NCI-H1436 treated with DMSO at 0.1 percent for 48 hours (cell line): ENCODE results near the gene CEACAM16.
"Not testable (repeated sequence)": the region's sequence is repeated elsewhere in the genome, so short reads cannot be mapped to it uniquely, and the experiment has no call there.

Experiments
- DNase-seq: peaks from one replicate; lab custom pipeline; 2025; lab: John Stamatoyannopoulos, UW

CEACAM16 gene

DNA sequence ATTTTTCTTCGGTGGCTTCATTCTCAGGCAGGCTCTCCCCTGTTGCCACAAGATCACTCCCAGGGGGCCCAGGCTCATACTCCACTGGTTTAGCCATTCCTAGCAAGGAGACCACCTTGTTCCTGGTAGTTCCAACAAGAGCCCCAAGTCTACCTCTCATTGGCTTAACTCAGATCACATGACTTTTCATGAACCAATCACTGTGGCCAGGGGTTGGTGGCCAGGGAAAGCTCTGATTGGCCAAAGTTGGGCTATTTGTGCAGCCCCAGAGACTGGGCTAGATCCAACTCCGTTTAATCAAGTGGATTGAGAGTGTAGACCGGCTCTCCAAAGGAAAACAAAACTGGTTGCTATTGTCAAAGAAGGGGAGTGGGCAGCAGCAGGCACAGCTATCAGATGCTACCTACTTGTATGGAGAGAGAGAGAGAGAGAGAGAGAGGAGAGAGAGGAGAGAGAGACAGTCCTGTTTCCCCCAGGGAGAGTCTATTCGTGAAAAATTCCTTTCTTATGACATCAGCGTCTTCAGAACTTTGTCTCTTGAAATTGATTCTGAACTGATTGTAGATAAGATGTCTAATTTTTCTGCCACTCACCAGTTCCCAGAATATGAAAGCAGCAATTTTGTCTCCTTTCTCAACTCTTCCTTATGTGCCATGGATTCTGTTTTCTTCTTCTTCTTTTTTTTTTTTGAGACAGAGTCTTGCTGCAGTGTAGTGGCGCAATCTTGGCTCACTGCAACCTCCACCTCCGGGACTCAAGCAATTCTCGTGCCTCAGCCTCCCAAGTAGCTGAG lies 21.7 kb upstream of the CEACAM16 start:
- no peak for DNase-seq

DNA sequence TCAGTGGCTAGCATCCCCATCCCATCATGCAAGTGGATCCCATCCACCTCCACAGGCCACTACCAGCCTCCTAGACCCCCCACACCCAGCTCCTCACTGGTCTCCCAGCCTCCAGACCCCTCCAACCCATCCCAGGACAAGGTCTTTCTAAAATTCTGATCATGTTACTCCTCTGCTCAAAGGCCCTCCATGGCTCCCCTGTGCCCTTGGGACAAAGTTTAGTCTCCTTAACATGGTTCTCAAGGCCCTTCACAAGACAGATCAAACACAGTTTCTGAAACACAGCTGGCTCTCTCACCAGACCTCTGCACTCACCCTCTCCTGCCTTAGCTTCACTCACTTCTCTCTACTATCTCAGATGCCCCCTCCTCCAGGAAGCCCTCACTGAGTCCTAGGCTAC lies 18.4 kb upstream of the CEACAM16 start:
- DNase-seq, result no peak

DNA sequence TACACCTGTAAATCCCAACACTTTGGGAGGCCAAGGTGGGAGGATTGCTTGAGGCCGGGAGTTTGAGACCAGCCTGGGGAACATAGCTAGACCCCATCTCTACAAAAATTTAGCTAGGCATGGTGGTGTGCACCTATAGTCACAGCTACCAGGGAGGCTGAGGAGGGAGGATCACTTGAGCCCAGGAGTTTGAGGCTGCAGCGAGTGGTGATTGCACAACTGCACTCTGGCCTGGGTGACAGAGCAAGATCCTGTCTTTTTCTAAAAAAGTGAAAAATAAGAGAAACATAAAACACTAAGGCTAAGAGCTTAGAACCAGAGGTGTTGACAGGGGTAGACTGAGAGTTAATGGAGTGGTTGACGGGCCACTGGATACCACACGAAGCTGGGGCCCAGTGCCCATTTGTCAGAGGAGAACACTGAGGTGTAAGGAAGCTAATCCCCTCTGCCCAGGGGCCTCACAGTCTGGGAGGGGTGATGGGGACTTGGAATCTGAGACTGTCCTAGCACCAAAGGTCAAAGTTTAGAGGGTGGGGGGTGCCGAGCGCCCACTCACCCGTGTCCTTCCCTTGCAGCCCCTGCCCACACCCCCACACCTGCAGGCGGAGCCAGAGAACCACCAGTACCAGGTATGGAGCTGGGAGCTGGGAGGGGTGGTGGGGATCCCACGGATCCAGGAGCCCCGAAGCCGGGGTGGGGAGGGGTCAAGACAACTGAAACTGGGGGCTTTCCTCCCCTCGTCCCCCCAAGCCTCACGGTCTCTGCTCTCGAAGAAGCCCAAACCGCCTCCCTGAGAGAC lies 16.8 kb upstream of the CEACAM16 start:
- no peak for DNase-seq

DNA sequence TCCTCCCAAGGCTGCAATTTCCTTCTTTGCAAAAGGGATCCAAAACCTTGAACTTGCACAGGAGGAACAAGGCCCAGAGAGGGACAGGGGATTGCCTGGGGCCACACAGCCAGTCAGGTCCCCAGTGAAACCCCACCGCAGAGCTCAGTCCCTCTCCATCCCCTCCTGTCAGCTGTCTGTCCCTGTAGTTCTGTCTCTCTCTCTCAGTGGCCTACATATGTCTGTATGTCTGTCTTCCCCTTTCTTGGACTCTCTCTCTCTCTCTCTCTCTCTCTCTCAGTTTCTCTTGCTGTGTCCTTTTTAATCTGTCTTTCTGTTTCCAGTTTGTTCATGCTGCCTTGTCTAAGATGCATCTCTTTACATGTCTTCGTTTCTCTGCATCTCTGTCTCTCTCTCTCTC lies 16.1 kb upstream of the CEACAM16 start:
- no peak for DNase-seq

DNA sequence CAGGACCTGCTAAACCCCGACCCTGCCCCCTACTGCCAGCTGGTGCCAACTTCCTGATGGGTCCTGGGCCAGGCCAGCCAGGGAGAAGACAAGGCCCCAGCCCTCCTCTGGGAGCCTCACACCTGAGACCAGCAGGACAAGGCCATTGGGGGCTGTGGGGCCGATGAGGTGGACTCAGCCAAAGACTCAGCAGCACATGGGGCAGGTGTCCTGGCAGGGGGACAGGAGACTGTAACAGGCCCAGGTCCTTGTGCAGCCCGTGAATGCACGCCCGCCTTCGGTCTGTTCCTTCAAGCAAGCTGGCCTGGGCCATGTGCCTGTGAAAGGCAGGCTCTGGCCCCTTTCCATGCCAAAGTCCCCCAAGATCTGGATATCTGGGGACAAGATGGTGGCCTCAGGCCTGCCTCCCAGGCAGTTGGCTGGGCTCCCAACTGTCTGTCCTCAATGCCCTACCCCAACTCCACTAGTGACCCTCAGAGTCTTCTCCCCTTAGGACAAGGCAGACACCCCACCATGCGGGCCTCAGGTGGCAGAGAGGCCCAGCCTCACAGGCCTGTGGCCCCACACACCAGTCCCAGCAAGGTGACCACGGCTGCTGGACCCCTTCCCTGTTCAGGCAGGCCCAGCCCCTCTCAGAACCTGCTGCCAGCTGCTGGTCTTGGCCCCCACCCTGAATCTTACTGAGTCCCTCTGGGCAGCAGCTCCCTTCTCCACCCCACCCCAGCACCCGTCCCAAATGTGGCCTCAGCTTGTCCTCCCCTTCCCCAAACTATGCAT lies 15.3 kb upstream of the CEACAM16 start:
- no peak for DNase-seq

DNA sequence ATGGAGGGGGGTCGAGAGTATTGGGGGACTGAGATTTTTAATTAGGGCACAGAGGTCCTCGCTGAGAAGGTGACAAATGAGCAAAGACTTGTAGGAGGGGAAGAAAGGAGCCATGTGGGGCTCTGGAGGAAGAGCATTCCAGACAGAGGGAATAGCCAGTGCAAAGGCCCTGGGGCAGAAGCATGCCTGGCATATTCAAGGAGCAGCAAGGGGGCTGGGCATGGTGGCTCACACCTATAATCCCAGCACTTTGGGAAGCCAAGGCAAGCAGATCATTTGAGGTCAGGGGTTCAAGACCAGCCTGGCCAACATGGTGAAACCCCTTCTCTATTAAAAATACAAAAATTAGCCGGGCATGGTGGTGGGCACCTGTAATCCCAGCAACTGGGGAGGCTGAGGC lies 14.6 kb upstream of the CEACAM16 start:
- DNase-seq, result not testable (repeated sequence)

DNA sequence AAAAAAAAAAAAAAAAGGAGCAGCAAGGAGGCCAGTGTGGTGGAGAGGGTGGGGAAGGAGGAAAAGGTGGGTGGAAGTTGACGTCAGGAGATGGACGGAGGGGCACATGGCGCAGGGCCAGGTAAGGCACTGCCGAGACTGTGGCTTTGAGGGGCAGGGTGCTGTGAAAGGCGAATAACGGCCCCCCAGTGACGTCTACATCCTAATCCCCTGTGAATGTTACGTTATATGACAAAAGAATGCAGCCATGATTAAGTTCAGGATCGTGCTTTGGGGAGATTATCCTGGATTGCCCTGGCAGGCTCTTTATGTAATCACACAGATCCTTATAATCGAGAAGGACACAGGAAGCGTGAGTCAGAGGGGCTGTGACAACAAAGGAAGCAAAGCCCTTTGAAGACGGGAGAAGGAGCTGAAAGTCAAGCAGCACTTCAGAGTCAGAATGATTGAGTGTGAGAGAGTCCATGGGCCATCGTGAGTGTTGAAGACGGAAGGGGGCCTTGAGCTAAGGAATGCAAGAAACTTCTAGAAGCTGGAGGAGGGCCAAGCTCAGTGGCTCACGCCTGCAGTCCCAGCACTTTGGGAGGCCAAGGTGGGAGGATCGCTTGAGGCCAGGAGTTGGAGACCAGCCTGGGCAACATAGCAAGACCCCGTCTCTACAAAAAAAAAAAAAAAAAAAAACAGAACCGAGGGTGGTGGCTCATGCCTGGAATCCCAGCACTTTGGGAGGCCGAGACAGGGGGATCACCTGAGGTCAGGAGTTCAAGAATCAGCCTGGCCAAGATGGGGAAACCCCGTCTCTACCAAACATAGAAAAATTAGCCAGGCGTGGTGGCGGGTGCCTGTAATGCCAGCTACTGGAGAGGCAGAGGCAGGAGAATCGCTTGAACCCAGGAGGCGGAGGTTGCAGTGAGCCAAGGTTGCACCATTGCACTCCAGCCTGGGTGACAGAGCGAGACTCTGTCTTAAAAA lies 13.8 kb upstream of the CEACAM16 start:
- no peak for DNase-seq

DNA sequence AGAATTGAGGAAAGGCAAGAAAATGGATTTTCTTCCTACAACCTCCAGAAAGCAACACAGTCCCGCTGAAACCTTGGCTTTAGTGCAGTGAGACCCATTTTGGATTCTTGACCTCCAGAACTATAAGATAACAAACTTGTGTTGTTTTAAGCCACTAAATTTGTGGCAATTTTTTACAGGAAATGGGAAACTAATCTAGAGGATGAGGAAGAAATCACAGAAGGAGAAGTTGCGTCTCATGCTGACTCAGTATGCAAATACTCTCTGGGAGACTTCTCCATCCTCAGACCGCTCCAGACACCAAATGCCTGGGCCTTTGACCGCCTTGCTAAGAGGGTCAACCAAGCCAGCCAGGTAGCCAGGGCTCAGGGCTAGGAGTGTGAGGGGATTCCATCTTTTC lies 13.1 kb upstream of the CEACAM16 start:
- DNase-seq, result no peak

DNA sequence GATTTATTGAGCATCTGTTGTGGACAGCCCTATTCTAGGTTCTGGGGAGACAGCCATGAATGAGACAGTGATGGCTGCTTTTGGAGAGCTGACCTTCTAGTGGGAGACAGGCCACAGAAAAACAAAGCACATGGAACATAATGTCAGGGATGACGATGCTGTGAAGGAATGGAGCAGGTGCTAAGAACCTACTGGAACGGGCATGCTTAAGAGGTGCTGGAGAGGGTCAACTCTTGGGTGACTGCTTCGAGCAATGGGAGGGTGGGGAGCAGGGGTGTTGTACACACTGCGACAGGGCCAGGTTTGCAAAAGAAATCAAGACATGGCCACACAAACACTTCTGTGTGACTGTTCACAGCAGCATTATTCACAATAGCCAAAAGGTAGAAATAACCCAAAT lies 12.1 kb upstream of the CEACAM16 start:
- DNase-seq, result no peak

DNA sequence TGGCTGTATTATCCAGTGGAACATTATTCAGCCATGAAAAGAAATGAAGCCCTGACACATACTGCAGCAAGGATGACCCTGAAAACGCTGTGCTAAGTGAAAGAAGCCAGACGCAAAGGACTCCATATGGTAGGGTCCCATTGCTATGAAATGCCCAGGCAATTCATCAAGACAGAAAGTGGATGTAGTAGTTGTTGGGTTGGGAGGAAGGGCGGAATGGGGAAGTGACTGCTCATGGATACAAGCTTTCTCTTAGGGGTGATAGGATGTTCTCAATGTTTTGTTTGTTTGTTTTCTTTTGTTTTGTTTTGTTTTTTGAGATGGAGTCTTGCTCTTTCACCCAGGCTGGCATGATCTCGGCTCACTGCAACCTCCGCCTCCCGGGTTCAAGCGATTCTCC lies 11.1 kb upstream of the CEACAM16 start:
- DNase-seq, result no peak

DNA sequence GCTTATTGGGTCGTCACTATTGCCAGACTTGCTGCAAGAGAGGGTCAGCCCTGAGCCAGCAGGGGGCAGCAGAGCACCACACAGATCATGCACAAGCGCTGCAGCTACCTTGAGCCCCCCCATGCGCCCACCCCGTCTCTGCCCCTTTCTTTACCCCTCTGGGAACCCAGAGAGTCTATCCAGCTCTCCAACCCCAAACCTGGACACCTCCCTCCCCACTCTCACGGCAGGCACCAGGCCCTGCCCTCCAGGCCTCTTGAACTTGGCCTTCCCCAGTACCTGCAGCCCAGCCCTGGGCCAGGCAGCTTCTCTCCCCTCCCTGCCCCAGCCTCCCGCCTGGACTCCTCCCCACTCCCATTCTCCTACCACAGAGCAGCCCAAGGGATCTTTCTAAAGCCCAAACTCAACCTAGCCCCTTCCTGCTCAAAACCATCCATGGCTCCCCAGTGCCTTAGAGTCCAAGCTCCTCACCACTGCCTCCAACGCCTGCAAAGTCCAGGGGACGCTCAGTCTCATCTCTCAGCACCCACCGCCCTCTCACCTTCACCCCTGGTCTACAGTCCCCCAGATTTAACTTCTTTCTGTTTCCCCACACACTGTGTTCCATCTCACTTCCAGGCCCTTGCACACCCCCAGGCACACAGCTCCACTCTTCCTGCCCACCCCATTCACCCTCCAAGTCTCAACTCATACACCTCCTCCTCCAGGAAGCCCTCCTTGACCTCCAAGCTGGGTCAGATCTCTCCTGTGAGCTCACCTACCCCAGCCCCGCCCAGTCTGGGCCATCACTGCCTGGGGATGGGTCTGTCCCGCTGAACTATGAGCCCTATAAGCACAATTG lies 9.4 kb upstream of the CEACAM16 start:
- no peak for DNase-seq

DNA sequence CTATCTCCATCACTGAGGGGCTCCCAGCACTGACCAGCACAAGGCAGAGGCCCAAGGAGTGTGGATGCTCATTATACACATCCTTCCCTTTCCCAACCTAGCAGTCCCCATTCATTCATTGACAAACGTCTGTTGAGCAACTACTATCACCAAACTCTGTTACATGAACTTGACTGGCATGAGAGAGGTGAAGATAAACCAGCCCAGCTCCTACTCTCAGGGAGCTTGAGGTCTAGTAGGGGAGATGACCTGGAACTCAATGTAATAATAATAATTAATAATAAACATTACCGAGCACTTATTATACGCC lies 8.9 kb upstream of the CEACAM16 start:
- DNase-seq, result no peak

DNA sequence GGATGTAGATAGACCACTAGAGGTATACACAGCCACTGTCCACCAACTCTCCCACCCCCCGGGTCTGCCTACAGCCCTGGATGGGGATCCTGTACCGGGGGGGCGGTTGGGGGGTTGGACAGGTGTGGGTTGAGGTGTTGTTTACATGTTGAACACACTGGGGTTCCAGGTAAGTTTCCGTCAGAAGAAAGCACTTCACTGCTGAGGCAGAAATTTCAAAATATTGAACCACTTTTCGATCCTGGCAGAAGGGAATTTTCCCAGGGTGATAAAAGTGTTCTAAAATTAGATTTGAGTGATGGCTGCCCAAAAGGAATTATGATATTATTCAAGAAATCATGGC lies 6.6 kb upstream of the CEACAM16 start:
- DNase-seq, result no peak

DNA sequence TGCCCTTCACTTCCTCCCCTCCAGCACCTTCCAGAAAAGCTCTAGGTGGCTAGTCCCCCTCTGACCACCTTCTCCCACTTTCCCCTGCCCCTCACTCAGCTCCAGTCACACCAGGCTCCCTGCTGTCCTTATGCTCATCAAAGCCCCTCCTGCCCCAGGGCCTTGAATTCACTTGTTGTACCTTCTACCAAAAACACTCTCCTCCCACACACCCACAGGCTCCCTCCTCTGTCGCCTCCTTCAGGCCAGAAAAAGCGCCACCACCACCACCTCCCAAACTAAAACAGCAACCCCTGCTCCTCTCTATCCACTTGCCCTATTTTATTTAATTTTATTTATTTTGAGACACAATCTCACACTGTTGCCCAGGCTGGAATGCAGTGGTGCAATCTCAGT lies 4.8 kb upstream of the CEACAM16 start:
- no peak for DNase-seq

DNA sequence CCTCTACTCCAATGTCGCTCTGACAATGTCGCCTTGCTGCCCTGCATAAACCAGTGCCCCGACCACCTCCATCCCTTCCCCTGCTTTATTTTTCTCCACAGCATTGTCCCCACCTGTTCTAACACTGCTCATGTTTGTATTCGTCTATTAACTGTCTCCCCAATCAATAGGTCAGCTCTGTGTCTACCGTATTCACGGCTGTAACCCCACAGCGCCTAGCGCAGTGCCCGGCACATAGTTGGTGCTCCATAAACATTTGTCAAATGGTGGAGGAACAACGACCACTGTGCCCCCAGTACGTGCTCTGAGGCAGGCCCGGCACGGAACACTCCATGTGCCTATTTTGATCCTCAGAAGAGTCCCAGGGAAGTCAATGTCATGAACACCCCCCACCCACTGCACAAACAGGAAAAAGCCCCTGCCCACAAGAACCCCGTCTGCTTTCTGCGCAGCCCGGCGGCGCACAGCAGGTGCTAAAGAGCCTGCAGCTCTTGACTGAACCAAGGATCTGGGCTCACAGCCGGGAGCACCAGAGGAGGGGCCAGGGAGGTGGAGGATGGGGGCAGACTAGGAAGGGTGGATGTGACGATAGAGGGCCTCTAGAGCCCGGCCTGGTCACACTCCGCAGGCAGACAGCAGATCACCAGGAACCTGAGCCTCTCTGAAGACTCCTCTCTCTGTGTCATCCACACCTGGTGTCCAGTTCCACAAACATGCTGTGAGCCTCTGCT lies 1.8 kb upstream of the CEACAM16 start:
- no peak for DNase-seq

DNA sequence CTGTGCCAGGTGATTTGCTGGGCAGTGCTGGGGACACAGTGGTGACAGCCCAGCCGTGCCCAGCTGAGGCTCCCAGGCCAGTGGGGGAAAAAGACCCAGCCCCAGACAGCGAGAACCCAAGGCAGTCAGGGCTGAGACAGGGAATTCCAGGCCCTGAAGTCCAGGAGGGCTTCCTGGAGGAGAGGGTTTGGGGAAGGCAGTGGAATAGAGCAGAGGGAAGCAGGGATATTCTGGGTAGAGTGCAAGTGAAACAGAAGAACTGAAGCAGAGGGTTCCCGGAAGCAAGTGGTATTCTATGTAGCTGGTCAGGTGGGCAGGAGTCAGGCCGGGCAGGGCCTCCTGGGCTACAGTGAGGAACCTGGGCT lies 1.3 kb upstream of the CEACAM16 start:
- no peak for DNase-seq

DNA sequence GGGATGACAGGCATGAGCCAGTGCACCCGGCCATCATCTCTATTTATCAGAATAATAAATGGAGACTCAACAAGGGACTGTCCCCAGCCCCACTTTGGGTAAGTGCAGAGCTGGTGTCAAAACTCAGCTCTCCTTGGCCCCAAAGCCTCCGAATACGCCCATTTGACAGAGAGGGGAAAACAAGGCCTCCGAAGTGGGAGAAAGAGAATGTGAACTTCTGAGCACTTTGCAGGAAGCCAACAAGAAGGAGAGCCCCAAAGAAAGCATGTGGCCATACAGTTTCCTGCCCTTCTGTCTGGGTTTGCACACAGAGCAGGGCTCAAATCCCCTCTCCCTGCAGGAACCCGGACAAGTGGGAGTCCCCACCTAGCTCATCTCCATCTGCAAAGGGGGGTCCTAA lies 1.6 kb downstream of the CEACAM16 start:
- no peak for DNase-seq

DNA sequence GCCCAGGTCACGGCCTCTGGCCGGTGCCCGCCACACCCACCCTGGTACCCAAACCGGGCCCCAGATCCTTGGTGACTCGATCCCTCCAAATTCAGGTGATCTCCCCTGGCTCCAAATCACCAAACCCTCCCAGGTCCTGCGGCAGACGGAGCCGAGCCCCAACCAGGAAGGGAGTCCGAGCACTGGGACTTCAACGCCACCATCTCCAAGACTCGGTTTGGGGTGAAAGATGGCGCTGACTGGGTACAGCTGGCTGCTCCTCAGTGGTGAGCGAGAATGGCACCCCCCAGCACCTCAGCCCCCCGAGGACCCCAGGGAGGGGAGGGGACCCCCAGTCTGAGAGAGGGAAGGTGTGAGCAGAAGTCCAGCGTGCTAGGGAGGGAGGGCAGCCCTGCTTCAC lies 2.3 kb downstream of the CEACAM16 start:
- no peak for DNase-seq

DNA sequence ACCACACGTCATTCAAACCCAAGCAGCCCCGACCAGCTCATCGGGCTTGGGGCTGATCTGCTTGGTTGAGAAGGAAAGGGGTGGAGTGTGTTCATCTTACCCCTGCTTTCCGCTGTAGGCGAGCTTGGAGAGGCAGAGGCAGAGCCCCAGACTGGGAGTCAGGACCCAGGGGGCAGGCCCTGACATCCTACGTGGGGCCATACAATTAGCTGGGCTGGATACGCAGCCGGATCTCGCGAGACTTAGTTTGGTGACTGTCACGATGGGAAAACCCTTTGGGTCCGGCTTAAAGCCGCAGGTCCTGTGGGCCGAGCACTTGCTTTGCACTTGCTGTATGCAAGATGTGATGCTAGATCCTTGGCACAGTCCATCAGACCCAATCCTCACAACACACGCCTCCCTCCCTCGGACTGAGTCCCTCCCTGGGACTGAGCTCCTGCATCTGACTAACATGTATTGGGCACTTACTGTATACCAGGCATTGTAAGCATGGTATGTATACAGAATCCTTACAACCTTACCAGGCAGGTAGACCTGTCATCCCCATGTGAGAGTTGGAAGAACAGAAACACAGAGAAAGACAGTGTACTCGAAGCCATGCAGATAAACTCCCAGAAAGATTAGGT lies 3.7 kb downstream of the CEACAM16 start:
- DNase-seq, result no peak
